GM21528 (cell line): ENCODE measurements around the gene ARHGEF10L.
"Not testable (repeated sequence)": the region's sequence is repeated elsewhere in the genome, so short reads cannot be mapped to it uniquely, and the experiment has no call there.

Experiments used
- ATAC-seq: cut with Tn5 transposase; IDR thresholded peaks from one replicate; pipeline ENCODE4 v1.9.1; 2021; ENCODE audit warnings: mild to moderate bottlenecking, moderate library complexity; ENCODE audit not compliant: unreplicated experiment, low FRiP score

Gene ARHGEF10L

DNA sequence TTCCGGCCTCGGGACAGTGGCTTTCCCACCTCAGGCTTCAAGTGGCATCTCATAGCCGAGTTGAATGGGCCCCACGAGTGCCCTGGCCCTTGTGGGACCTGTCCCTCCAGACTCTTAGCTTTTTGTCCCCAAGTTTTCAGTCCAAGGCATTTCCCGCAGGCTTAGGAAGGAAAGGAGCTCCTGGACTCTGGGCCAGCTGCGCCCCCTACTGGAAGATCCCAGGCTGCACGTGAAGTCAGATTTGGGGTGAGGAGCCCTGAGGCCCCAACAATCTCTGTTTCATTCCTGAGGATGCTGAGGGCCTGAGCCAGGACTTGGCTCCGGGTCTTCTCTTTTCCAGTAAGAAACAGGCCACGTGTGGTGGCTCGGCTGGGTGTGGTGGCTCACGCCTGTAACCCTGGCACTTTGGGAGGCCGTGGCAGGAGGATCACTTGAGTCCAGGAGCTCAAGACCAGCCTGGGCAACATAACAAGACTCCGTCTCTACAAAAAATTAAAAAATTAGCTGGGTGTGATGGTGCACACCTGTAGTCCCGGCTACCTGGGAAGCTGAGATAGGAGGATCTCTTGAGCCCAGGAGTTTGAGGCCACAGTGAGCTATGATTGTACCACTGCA, 67.4 kb downstream of the ARHGEF10L start:
- ATAC-seq = no peak

DNA sequence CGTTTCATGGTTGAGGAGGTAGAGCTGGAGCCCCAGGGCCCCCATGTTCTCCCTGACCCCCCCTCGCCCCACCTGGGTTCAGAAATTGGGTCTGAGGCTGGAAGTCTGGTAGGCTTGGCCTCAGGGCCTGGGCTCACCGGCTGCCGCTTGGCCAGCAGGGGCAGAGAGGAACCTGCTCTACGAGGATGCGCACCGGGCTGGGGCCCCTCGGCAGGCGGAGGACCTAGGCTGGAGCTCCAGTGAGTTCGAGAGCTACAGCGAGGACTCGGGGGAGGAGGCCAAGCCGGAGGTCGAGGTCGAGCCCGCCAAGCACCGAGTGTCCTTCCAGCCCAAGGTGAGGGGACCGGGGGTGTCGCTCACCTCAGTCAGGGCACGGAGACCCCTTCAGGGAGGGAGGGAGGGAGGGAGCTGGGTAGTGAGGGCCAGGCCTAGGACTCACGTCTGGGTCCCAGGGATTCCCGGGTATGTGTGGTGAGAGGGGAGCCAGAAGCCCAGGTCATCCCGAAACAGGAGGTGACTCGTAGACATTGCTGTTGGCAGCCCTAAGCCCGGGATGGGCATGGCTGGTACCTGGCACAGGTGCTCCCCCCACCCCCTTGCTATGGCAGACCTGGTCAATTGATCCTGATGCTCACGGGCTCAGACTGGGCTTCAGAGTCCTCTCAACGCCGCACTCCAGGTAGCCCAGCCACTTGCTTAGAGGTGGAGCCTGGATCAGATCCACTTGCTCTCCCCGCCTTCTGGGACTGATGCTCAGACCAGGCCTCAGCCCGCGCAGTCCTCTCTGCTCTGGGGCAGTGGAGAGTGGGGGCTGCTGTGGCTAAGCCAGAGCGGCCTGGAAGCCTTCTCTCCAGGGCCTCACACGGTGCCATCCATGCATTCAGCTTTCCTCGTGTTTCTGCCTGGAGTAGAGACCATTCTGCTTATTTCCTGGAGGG, 68.4 kb downstream of the ARHGEF10L start:
- no peak for ATAC-seq

GRCh38 chr1:17609529-17609928, 70.0 kb downstream of the ARHGEF10L start:
- ATAC-seq = no peak

- ATAC-seq = no peak
Measured at GRCh38 chr1:17610085-17610484, 70.6 kb downstream of the ARHGEF10L start.

GRCh38 chr1:17610713-17611112, 71.2 kb downstream of the ARHGEF10L start:
- no peak for ATAC-seq

DNA sequence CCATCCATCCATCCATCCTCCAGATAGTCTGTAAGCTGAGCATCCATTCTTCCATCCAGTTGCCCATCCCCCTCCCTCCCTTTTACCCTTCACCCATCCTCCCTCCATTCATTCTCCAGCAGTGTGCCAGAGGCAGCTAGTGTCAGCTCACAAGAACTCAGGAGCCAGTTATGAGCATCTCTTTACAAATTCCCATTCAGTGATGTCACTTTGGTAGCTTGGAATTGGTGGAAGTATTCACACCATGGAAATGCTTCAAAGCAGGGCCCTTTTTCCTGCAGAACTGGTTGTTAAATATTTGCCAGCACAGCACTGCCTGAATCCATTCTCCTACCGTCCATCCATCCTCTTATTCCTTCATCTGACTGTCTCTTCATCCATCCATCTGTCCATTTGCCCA, 72.5 kb downstream of the ARHGEF10L start:
- no peak for ATAC-seq

GRCh38 chr1:17612831-17613230, 73.3 kb downstream of the ARHGEF10L start:
- no peak for ATAC-seq

GRCh38 chr1:17614586-17614985, 75.1 kb downstream of the ARHGEF10L start:
- no peak for ATAC-seq

DNA sequence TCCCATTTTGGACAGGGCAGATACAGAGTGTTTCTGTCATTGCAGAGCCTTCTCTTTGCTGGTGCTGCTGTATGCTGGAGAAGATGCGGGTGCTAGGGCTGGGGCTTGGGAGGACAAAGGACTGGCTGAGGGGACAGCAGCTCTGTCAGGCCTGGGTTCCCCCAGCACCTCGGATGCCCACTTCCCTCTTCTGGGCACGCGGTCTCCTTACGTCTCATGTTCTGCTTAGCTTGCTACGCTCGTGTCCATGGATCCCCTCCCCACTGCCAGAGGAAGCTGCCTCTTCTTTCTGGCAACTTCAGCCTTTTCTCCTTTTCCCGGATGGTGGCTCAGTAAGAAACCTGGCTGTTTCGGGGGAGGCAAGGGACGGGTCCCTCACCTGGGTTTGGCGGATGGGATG, 75.7 kb downstream of the ARHGEF10L start:
- no peak for ATAC-seq

DNA sequence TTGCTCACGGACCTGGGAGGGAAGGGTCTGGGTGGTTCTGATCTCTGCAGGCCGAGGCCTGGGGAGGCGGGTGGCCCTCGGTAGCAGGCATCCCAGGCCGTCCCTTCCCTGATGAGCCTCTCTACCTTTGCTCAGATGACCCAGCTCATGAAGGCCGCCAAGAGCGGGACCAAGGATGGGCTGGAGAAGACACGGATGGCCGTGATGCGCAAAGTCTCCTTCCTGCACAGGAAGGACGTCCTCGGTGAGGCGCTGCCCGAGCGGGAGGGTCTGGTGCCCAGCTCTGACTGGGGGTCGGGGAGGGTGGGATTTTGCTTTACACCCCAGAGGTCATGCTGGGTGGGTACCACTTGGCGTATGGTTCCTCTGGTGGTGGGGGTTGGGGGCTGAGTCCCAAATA, 76.5 kb downstream of the ARHGEF10L start:
- no peak for ATAC-seq

DNA sequence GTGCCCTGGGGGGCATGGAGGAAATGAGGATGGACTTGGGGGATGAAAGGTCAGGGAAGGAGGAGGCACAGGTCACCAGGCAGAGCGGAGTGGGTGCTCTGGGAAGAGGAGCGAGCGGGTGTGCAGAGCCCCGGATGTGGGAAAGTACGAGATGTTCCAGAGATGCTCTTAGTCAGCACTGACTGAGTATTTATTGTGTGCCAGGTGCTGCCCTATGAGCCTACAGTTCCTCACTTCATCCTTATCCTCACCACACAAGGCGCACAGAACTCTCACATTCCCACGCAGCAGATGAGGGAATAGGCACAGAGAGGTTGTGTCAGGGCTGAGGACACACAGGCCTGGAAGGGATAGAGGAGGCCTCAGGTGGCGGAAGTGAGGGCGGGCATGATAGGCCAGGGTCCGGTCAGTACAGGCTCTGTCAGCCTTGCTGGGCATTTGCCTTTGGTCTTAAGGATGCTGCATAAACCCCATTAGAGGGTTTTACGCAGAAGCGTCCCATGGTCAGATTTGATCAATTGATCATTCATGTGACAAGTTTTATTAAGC, 77.3 kb downstream of the ARHGEF10L start:
- no peak for ATAC-seq

DNA sequence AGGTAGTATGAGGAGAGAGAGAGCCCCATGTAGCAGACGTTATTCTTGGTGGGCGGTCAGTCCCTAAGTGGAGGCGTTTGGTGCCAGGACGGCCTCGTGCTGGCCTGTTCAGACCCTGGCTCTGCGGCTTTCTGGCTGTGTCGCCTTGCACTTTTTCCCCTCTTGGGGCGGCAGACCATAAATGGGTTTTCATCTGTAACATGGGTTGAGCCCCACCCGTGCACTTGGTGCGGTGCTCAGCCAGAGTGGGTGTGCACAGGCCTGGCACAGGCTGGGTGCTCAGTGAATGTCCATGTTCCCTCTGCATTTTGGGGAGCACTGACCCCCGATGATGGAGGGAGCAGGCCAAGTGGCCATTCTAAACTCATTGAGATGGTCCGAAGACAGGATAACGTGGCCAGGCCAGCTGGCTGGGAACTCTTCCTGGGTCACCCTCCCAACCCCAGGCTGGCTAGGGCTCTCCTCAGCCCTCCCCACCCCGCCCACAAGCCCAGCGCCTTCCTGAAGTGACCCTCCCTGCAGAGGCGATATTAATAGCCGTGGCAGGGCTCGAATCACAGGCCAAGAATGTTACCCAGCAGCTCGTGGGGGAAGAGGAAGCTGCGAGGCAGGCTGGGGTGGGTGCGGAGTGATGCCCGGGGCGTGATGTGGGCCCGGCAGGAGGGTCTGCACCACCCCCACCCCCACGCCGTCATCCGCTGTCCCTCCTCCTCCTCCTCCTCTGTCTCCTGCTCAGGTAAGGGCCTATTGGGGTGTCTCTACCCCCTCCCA, 78.5 kb downstream of the ARHGEF10L start:
- no peak for ATAC-seq

DNA sequence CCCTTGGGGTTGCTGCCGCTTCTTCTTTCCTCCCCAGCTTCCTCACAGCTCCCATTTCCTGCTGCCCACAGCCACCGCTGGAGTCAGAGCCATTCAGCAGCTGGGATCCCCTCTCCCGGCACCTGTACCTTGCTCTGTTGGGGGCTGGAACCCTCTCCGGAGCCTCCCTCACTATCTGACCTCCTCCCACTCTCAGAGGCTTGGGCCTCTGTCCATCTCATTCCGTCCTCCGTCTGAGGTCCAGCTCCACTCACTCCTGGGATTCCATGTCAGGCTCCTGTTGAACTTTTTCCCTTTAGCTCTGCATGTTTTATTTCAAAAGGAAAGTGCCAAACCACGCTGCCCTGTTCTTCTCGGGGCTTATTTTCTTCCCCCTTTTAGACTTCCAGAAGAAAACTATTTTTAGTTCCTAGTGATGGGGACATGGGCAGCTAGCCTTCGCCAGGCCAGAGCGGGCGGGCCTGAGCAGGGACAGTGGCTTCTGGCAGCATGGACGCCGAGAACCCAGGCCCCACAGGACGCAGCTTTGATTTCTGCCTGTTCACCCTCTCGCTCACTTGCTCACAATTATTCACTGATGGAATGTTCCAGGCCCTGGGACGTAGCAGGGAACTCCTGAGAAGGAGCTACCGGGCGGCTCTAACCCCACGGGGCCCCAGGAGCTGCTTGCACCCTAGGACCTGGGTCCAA, 79.2 kb downstream of the ARHGEF10L start:
- ATAC-seq = no peak

DNA sequence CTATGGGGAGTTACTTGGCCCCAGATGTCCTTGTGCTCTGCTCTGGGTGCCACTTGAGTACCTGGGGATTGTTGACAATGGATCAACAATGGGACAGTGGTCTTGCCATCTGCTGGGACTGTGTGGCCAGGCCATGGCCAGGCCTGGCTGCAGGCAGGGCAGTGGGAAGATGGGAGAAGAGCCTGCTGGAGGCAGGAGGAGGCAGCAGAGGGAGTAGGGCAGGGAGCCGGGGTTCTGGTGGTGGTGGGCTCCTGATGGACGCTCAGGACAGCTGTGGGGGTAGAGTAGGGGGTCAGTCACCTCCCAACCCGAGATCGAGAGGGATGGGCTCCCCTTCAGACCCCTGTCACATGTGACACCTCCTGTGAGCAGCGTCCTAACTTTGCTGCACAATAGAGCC, 81.0 kb downstream of the ARHGEF10L start:
- no peak for ATAC-seq

GRCh38 chr1:17621691-17622090, 82.2 kb downstream of the ARHGEF10L start:
- no peak for ATAC-seq

GRCh38 chr1:17622823-17623222, 83.3 kb downstream of the ARHGEF10L start:
- no peak for ATAC-seq

GRCh38 chr1:17624611-17625233, 85.2 kb downstream of the ARHGEF10L start:
- no peak for ATAC-seq

GRCh38 chr1:17627239-17628052, 87.9 kb downstream of the ARHGEF10L start:
- ATAC-seq = no peak

GRCh38 chr1:17629046-17629445, 89.5 kb downstream of the ARHGEF10L start:
- ATAC-seq = not testable (repeated sequence)
